Panc1 (cell line): ENCODE data around the gene COL5A1.

Experiments used
- SIN3A ChIP-seq: IDR thresholded peaks from 2 replicates; pipeline ENCODE4 v1.6.1; 2012; ENCODE audit warnings: low read depth, mild to moderate bottlenecking, low read length, moderate library complexity, borderline replicate concordance; ENCODE audit not compliant: insufficient read depth
- TCF7L2 ChIP-seq: IDR thresholded peaks from 2 replicates; pipeline ENCODE4 v1.6.1; 2011; ENCODE audit warnings: mild to moderate bottlenecking, low read depth, low read length, inconsistent platforms
- TF ChIP-seq, protein P1 (sequence below): fragments of 450-650 bp; IDR thresholded peaks from 2 replicates; pipeline ENCODE4 v1.5.1; 2017; ENCODE audit warnings: mild to moderate bottlenecking

DNA sequence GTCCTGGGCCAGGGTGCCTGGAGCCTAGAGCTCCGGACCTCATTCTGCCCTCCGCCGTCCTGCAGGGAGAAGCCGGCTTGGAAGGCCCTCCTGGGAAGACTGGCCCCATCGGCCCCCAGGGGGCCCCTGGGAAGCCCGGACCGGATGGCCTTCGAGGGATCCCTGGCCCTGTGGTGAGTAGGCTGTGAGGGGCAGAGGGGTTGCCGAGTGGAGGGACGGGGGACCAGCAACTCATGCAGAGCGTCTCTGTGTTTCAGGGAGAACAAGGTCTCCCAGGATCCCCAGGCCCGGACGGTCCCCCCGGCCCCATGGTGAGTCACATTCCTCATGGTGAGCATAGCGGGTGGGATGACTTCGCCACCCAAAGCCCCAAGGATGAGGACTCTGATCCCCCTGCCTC, 177.0 kb downstream of the COL5A1 start:
- TF ChIP-seq, protein P1, sequence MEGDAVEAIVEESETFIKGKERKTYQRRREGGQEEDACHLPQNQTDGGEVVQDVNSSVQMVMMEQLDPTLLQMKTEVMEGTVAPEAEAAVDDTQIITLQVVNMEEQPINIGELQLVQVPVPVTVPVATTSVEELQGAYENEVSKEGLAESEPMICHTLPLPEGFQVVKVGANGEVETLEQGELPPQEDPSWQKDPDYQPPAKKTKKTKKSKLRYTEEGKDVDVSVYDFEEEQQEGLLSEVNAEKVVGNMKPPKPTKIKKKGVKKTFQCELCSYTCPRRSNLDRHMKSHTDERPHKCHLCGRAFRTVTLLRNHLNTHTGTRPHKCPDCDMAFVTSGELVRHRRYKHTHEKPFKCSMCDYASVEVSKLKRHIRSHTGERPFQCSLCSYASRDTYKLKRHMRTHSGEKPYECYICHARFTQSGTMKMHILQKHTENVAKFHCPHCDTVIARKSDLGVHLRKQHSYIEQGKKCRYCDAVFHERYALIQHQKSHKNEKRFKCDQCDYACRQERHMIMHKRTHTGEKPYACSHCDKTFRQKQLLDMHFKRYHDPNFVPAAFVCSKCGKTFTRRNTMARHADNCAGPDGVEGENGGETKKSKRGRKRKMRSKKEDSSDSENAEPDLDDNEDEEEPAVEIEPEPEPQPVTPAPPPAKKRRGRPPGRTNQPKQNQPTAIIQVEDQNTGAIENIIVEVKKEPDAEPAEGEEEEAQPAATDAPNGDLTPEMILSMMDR, result no peak
- TF ChIP-seq SIN3A (no peak), TCF7L2 (no peak)
